T-cell (primary cell): ENCODE results near the gene NME2. TPM values are rescaled to one million over a fixed set of nuclear protein-coding genes. Genes with fewer than 3 reads are reported as not detected.
"Not testable (repeated sequence)": the region's sequence is repeated elsewhere in the genome, so short reads cannot be mapped to it uniquely, and the experiment has no call there.

Source experiments
- ATAC-seq, 4 experiments: fragments of 200-7000 bp in 3 of 4; fragments of 150-1000 bp in 1 of 4; cut with Tn5 transposase; replicated peaks in 1 of 4; 1 replicate in 3 of 4; 2 replicates in 1 of 4; pipeline ENCODE4 v1.10.0; 2021; ENCODE audit warnings: moderate library complexity in 3 of 4, mild to moderate bottlenecking in 2 of 4, moderate number of reproducible peaks in 1 of 4
- CTCF ChIA-PET, 2 donors: fragments of 300-600 bp; sonication (Branson Sonifier 250); formaldehyde crosslinking; loops; one replicate each; lab custom pipeline; 2022; ENCODE audit warnings: antibody characterized with exemption in 2 of 2; lab: Charles Lee
- POLR2A ChIA-PET, 2 donors: fragments of 300-600 bp; sonication (Branson Sonifier 250); formaldehyde crosslinking; loops; one replicate each; lab custom pipeline; 2022; ENCODE audit warnings: antibody characterized with exemption in 2 of 2; lab: Charles Lee
- DNase-seq, 35 experiments: peaks; one replicate each; pipeline versions ENCODE4 v3.0.0 to v3.0.0-alpha.2; 2013 to 2023
- H3K27ac ChIP-seq: one replicate; pipeline ENCODE4 v1.5.1; 2013; ENCODE audit warnings: low read length
- H3K27me3 ChIP-seq, 2 experiments: replicated peaks in 1 of 2; 1 replicate in 1 of 2; 2 replicates in 1 of 2; pipeline versions ENCODE4 v1.6.1 to v1.7.0; 2013; ENCODE audit warnings: low read length in 1 of 2, mixed read lengths in 1 of 2; ENCODE audit not compliant: control insufficient read depth in 2 of 2, insufficient read depth in 2 of 2; ENCODE audit errors: extremely low read depth in 1 of 2
- H3K36me3 ChIP-seq, 2 donors: 1 replicate in 1 of 2; 2 replicates in 1 of 2; pipeline versions ENCODE4 v1.6.1 to v1.7.0; 2013; ENCODE audit warnings: low read length in 1 of 2; ENCODE audit not compliant: control insufficient read depth in 2 of 2, insufficient read depth in 1 of 2; ENCODE audit errors: extremely low read depth in 1 of 2
- H3K4me1 ChIP-seq, 2 experiments: 1 replicate in 1 of 2; 2 replicates in 1 of 2; pipeline versions ENCODE4 v1.6.1 to v1.7.0; 2013; ENCODE audit warnings: low read length in 2 of 2, mixed read lengths in 1 of 2; ENCODE audit not compliant: insufficient read depth in 2 of 2, control insufficient read depth in 1 of 2; ENCODE audit errors: extremely low read depth in 1 of 2
- H3K4me3 ChIP-seq, 2 donors: 1 replicate in 1 of 2; 2 replicates in 1 of 2; pipeline versions ENCODE4 v1.5.1 to v1.7.0; 2013; ENCODE audit warnings: mild to moderate bottlenecking in 2 of 2, low read length in 1 of 2, moderate library complexity in 1 of 2; ENCODE audit not compliant: control insufficient read depth in 1 of 2; ENCODE audit errors: extremely low read depth in 1 of 2
- H3K9me3 ChIP-seq: 2 replicates; pipeline ENCODE4 v1.7.0; 2013
- H3K27ac Mint-ChIP-seq, 2 donors: one replicate each; pipeline ENCODE4 v1.8.0; 2020 to 2021; ENCODE audit warnings: mild to moderate bottlenecking in 2 of 2, mixed read lengths in 2 of 2
- H3K27me3 Mint-ChIP-seq, 2 donors: one replicate each; pipeline ENCODE4 v1.8.0; 2021 to 2022; ENCODE audit warnings: mixed read lengths in 2 of 2
- H3K36me3 Mint-ChIP-seq: one replicate; pipeline ENCODE4 v1.8.0; 2021; ENCODE audit warnings: mixed read lengths
- H3K4me1 Mint-ChIP-seq, 3 donors: one replicate each; pipeline ENCODE4 v1.8.0; 2020 to 2022; ENCODE audit warnings: mixed read lengths in 3 of 3, mild to moderate bottlenecking in 1 of 3
- H3K4me3 Mint-ChIP-seq, 3 donors: one replicate each; pipeline ENCODE4 v1.8.0; 2020 to 2022; ENCODE audit warnings: mild to moderate bottlenecking in 3 of 3, mixed read lengths in 3 of 3, moderate library complexity in 3 of 3
- H3K9me3 Mint-ChIP-seq, 3 donors: one replicate each; pipeline ENCODE4 v1.8.0; 2020 to 2022; ENCODE audit warnings: mixed read lengths in 3 of 3
- WGBS: methylation state at CpG from one replicate; pipeline ENCODE4 v1.1.5; 2013; ENCODE audit warnings: missing lambda C conversion rate; ENCODE audit not compliant: insufficient coverage; 5-methylcytosine and 5-hydroxymethylcytosine counted together
- total RNA-seq, 35 experiments: library from RNA in 6 of 35; stranded (reverse) in 6 of 35; fragments of 120-200 nt in 1 of 35; gene quantifications; one replicate each; pipeline versions ENCODE4 v1.2.1 to v1.2.4 and lab custom pipeline; 2013 to 2026

Gene NME2
- total RNA-seq, 5 donors from 2014 or later (not counting 1 experiment from before 2014, with no cell fraction given): 162 to 290 (median 201) TPM

GRCh38 chr17:51169340-51169739 lies 3.1 kb downstream of the NME2 start:
- Histone ChIP-seq H3K27ac (no peak overlapping the region), H3K9me3 (no peaks in the 10 kb centered on the region), H3K4me3 (no peak overlapping the region), H3K27me3 (no peaks in the 10 kb centered on the region), H3K36me3 (peaks cover 14 to 21% of the 10 kb centered on the region in 2 donors), H3K4me1 (peaks cover 0 to 20% of the 10 kb centered on the region in 2 experiments)
- no peaks in the 10 kb centered on the region for H3K27me3 Mint-ChIP-seq
- DNase-seq (no peak), ATAC-seq (no peak)
- no peak overlapping the region for H3K4me3 Mint-ChIP-seq
- WGBS: 100% methylated on average over 1 of the region's 1 CpG
- peaks cover 28% of the 10 kb centered on the region for H3K36me3 Mint-ChIP-seq
- H3K27ac Mint-ChIP-seq: no peak overlapping the region
- no peaks in the 10 kb centered on the region for H3K9me3 Mint-ChIP-seq
- H3K4me1 Mint-ChIP-seq: peaks cover 18 to 29% (median 19%) of the 10 kb centered on the region in 3 donors
- POLR2A ChIA-PET: no interaction called here
- CTCF ChIA-PET: no interaction called here

DNA sequence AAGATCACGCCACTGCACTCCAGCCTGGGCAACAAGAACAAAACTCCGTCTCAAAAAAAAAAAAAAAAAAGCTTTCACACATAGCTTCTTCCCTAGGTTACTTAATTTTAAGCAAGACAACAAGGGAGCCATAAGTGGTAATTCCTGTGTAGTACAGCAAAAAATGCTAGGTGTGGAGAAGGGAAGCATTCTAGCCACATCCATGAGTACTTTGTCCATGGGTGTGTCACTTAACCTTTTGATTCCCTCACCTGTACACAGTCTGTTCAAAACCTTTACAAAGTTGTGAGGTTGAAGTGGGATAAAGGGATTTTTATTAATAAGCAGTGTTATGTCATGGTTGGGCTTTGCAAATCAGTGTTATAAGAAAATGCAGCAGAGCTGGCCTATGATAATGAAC lies 4.5 kb downstream of the NME2 start:
- Histone ChIP-seq H3K4me3 (no peak overlapping the region), H3K9me3 (no peaks in the 10 kb centered on the region), H3K27ac (no peak overlapping the region), H3K36me3 (peaks cover 14 to 24% of the 10 kb centered on the region in 2 donors), H3K27me3 (no peaks in the 10 kb centered on the region), H3K4me1 (peaks cover 0 to 15% of the 10 kb centered on the region in 2 experiments)
- POLR2A ChIA-PET: interaction anchor here in 1 of 2 donors (0.7 kb wide), 1 partner anchor 119 kb away, joined by 8 read pairs; no protein-coding TSS in a partner anchor
- no peak overlapping the region for H3K27ac Mint-ChIP-seq
- no peaks in the 10 kb centered on the region for H3K9me3 Mint-ChIP-seq
- H3K36me3 Mint-ChIP-seq: peaks cover 28% of the 10 kb centered on the region
- no CpG with 5 or more reads among the region's 2 CpGs for WGBS
- DNase-seq: no peak
- no peaks in the 10 kb centered on the region for H3K27me3 Mint-ChIP-seq
- CTCF ChIA-PET: interaction anchor here (0.6 to 1.0 kb wide), 2 partner anchors 30 to 172 kb away, joined by 3 to 4 read pairs; no protein-coding TSS in a partner anchor
- ATAC-seq: no peak
- no peak overlapping the region for H3K4me3 Mint-ChIP-seq
- H3K4me1 Mint-ChIP-seq: peaks cover 14 to 20% (median 15%) of the 10 kb centered on the region in 3 donors

GRCh38 chr17:51172030-51172429 lies 5.8 kb downstream of the NME2 start:
- H3K27ac ChIP-seq, H3K9me3 ChIP-seq, H3K27ac Mint-ChIP-seq, H3K4me3 ChIP-seq, H3K4me1 ChIP-seq, H3K27me3 ChIP-seq, ATAC-seq, H3K27me3 Mint-ChIP-seq, CTCF ChIA-PET, H3K9me3 Mint-ChIP-seq, H3K4me3 Mint-ChIP-seq, DNase-seq: not testable (repeated sequence)
- POLR2A ChIA-PET: interaction anchor here in 1 of 2 donors (0.6 kb wide), 1 partner anchor 8 kb away, joined by 6 read pairs; no protein-coding TSS in a partner anchor
- WGBS: 96% methylated on average over 3 of the region's 9 CpGs
- H3K4me1 Mint-ChIP-seq: peaks cover 10 to 16% (median 12%) of the 10 kb centered on the region in 3 donors
- H3K36me3 ChIP-seq: peaks cover 14 to 24% of the 10 kb centered on the region in 2 donors
- H3K36me3 Mint-ChIP-seq: peaks cover 28% of the 10 kb centered on the region

DNA sequence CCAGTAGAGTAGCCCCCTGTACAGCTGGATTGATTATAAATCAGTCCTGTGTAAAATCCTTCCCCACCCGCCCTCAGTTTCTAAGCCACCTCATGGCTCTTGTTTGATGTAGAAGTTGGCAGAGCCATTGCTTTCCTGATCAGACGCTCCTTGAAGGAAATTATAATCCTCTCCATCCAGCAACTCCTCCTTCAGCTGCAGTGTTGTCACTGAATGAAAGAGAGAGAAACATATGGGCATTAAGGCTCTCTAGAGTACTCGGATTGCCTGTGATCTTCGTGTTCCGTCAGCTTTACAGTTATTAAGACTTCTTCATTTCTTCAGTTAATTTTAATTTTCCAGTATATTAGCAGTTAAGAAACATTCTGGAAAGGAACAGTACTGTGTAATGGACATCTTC lies 14.3 kb downstream of the NME2 start:
- DNase-seq (no peak), ATAC-seq (no peak)
- H3K9me3 ChIP-seq: no peaks in the 10 kb centered on the region
- peaks cover 0 to 38% of the 10 kb centered on the region in 2 donors for H3K36me3 ChIP-seq
- H3K9me3 Mint-ChIP-seq: no peaks in the 10 kb centered on the region
- H3K36me3 Mint-ChIP-seq: peaks cover 38% of the 10 kb centered on the region
- H3K27ac Mint-ChIP-seq: peak overlapping the region in 1 of 2 donors; percentile 33
- H3K4me3 ChIP-seq: no peak overlapping the region
- POLR2A ChIA-PET: interaction anchor here in 1 of 2 donors (0.6 kb wide), 2 partner anchors 9 to 21 kb away, joined by 6 read pairs; no protein-coding TSS in a partner anchor
- no peaks in the 10 kb centered on the region for H3K27me3 Mint-ChIP-seq
- H3K4me1 ChIP-seq: no peaks in the 10 kb centered on the region
- no peak overlapping the region for H3K4me3 Mint-ChIP-seq
- no peaks in the 10 kb centered on the region for H3K27me3 ChIP-seq
- H3K27ac ChIP-seq: no peak overlapping the region
- no peaks in the 10 kb centered on the region for H3K4me1 Mint-ChIP-seq
- CTCF ChIA-PET: no interaction called here
- no CpG with 5 or more reads among the region's 5 CpGs for WGBS

- Mint-ChIP-seq H3K27me3 (no peaks in the 10 kb centered on the region), H3K27ac (no peak overlapping the region), H3K36me3 (peaks cover 46% of the 10 kb centered on the region), H3K4me1 (no peaks in the 10 kb centered on the region), H3K9me3 (no peaks in the 10 kb centered on the region), H3K4me3 (no peak overlapping the region)
- no peak overlapping the region for H3K4me3 ChIP-seq
- ATAC-seq (no peak), DNase-seq (no peak)
- WGBS: no CpG with 5 or more reads among the region's 1 CpG
- H3K9me3 ChIP-seq: no peaks in the 10 kb centered on the region
- ChIA-PET CTCF (no interaction called here), POLR2A (interaction anchor here in 1 of 2 donors (0.7 kb wide), 1 partner anchor 775 kb away, joined by 4 read pairs; no protein-coding TSS in a partner anchor)
- H3K27me3 ChIP-seq: no peaks in the 10 kb centered on the region
- no peak overlapping the region for H3K27ac ChIP-seq
- H3K4me1 ChIP-seq: no peaks in the 10 kb centered on the region
- peaks cover 0 to 45% of the 10 kb centered on the region in 2 donors for H3K36me3 ChIP-seq
Observed at GRCh38 chr17:51184124-51184523, 17.9 kb downstream of the NME2 start.

- Histone ChIP-seq H3K27ac (no peak overlapping the region), H3K4me3 (no peak overlapping the region), H3K9me3 (no peaks in the 10 kb centered on the region), H3K27me3 (no peaks in the 10 kb centered on the region), H3K36me3 (peaks cover 0 to 53% of the 10 kb centered on the region in 2 donors), H3K4me1 (no peaks in the 10 kb centered on the region)
- Mint-ChIP-seq H3K27ac (no peak overlapping the region), H3K4me1 (no peaks in the 10 kb centered on the region), H3K36me3 (peaks cover 45% of the 10 kb centered on the region), H3K9me3 (no peaks in the 10 kb centered on the region), H3K4me3 (no peak overlapping the region), H3K27me3 (no peaks in the 10 kb centered on the region)
- ChIA-PET POLR2A (no interaction called here), CTCF (no interaction called here)
- WGBS: no CpG with 5 or more reads among the region's 8 CpGs
- ATAC-seq (no peak), DNase-seq (no peak)
Observed at GRCh38 chr17:51185763-51186332, 19.6 kb downstream of the NME2 start.
